Lung (tissue), 12 donors: Measurements from ENCODE around the gene NPPC. TPM values are rescaled to one million over a fixed set of nuclear protein-coding genes. Genes with fewer than 3 reads are reported as not detected.

Source experiments
- ATAC-seq: fragments of 200-7000 bp; cut with Tn5 transposase; one replicate; pipeline ENCODE4 v1.9.1; 2020; ENCODE audit warnings: moderate number of reproducible peaks; ENCODE audit not compliant: insufficient read depth, low FRiP score
- DNase-seq, 3 donors: peaks; one replicate each; pipeline ENCODE4 v3.0.0-alpha.2; 2013 to 2017
- H3K27ac ChIP-seq, 2 donors: one replicate each; pipeline ENCODE4 v1.5.1; 2013; ENCODE audit warnings: mild to moderate bottlenecking in 2 of 2, moderate library complexity in 2 of 2, control low read depth in 1 of 2, inconsistent platforms in 1 of 2, low read depth in 1 of 2, low read length in 1 of 2
- H3K27me3 ChIP-seq, 3 donors: one replicate each; pipeline ENCODE4 v1.5.1; 2013; ENCODE audit warnings: low read length in 2 of 3; ENCODE audit not compliant: control insufficient read depth in 3 of 3, insufficient read depth in 3 of 3
- H3K36me3 ChIP-seq, 4 donors: one replicate each; pipeline ENCODE4 v1.5.1; 2013; ENCODE audit warnings: low read length in 4 of 4, mild to moderate bottlenecking in 1 of 4, moderate library complexity in 1 of 4; ENCODE audit not compliant: control insufficient read depth in 4 of 4, insufficient read depth in 4 of 4
- H3K4me1 ChIP-seq, 5 donors: one replicate each; pipeline ENCODE4 v1.5.1; 2013; ENCODE audit warnings: low read length in 5 of 5, mild to moderate bottlenecking in 2 of 5, moderate library complexity in 1 of 5; ENCODE audit not compliant: control insufficient read depth in 5 of 5, insufficient read depth in 5 of 5
- H3K4me3 ChIP-seq: one replicate; pipeline ENCODE4 v1.5.1; 2013; ENCODE audit warnings: mild to moderate bottlenecking, control low read depth, moderate library complexity
- H3K9ac ChIP-seq, 2 donors: one replicate each; pipeline ENCODE4 v1.5.1; 2013; ENCODE audit warnings: low read length in 2 of 2, control low read depth in 1 of 2; ENCODE audit not compliant: insufficient read depth in 1 of 2
- H3K9me3 ChIP-seq, 4 donors: one replicate each; pipeline ENCODE4 v1.5.1; 2013; ENCODE audit warnings: low read length in 3 of 4, mild to moderate bottlenecking in 1 of 4, moderate library complexity in 1 of 4; ENCODE audit not compliant: control insufficient read depth in 4 of 4, insufficient read depth in 3 of 4
- CTCF ChIP-seq: IDR thresholded peaks from 2 replicates; pipeline ENCODE4 v1.5.1; 2012; ENCODE audit warnings: mild to moderate bottlenecking; ENCODE audit errors: control extremely low read depth, extremely low read depth
- WGBS, 2 donors: extraction: QIAGEN DNeasy Blood & Tissue Kit; methylation state at CpG; one replicate each; pipeline ENCODE4 v1.1.7; 2013; 5-methylcytosine and 5-hydroxymethylcytosine counted together
- polyA plus RNA-seq, 2 donors: library from polyadenylated mRNA; stranded (reverse); fragments of 200-250 nt; gene quantifications; one replicate each; pipeline ENCODE4 v1.2.1, GENCODE V29; 2013
- total RNA-seq, 2 donors: library from RNA; depleted of rRNA in 1 of 2; stranded (reverse); fragments of >200 nt in 1 of 2; gene quantifications; one replicate each; pipeline ENCODE4 v1.2.1, GENCODE V29; 2014 to 2021
- donor health status: control.
- donor health status: control.
- donor health status: Bipolar disorder and iron deficiency.
- donor health status: healthy.
- donor health status: DM: yes; HTN: yes; CAD: no.

NPPC gene
- total and polyA plus RNA-seq, 4 donors: 0.77 to 0.94 TPM; not detected in 2

- no peak overlapping the region for H3K27ac ChIP-seq
- ATAC-seq: peak; percentile 88
- DNase-seq: peak; percentile 82 to 88 (median 85)
- H3K27me3 ChIP-seq: peaks cover 26 to 64% (median 48%) of the 10 kb centered on the region in 3 donors
- no peaks in the 10 kb centered on the region for H3K9me3 ChIP-seq
- no peaks in the 10 kb centered on the region for H3K36me3 ChIP-seq
- WGBS, 2 donors: 1 to 2% methylated on average over 77 to 96 of the region's 96 CpGs
- H3K4me1 ChIP-seq: peaks cover 0 to 20% (median 2%) of the 10 kb centered on the region in 5 donors
- no peak overlapping the region for H3K4me3 ChIP-seq
- H3K9ac ChIP-seq: no peak overlapping the region
- peak; percentile 90 for TF ChIP-seq CTCF
Observed at GRCh38 chr2:231925303-231926179, 655 bp downstream of the NPPC start.

DNA sequence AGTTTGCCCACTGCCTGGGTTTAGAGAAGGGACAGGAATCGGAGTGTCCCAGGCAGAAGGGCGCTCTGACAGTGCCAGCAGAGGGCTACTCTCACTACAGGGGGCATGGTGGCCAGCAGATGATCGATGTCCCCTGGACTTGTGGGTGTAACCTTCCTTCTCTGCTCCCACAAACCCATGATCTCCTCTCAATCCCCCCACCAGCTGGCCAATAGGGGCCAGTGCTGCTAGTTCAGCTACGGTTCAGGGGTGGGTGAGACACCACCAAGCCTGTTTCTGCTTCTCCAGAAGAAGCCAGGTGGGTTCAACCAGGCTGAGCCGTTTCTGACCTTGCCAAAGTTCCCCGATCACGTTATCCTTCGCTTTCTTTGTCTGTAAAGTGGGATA, 1.3 kb downstream of the NPPC start:
- peaks cover 26 to 61% (median 48%) of the 10 kb centered on the region in 3 donors for H3K27me3 ChIP-seq
- peaks cover 0 to 14% (median 2%) of the 10 kb centered on the region in 5 donors for H3K4me1 ChIP-seq
- H3K9me3 ChIP-seq: no peaks in the 10 kb centered on the region
- DNase-seq (no peak), ATAC-seq (no peak)
- H3K9ac ChIP-seq: no peak overlapping the region
- H3K27ac ChIP-seq: no peak overlapping the region
- H3K4me3 ChIP-seq: no peak overlapping the region
- WGBS, 2 donors: 38 to 40% methylated on average over 8 of the region's 8 CpGs
- no peaks in the 10 kb centered on the region for H3K36me3 ChIP-seq
- TF ChIP-seq CTCF: no peak

DNA sequence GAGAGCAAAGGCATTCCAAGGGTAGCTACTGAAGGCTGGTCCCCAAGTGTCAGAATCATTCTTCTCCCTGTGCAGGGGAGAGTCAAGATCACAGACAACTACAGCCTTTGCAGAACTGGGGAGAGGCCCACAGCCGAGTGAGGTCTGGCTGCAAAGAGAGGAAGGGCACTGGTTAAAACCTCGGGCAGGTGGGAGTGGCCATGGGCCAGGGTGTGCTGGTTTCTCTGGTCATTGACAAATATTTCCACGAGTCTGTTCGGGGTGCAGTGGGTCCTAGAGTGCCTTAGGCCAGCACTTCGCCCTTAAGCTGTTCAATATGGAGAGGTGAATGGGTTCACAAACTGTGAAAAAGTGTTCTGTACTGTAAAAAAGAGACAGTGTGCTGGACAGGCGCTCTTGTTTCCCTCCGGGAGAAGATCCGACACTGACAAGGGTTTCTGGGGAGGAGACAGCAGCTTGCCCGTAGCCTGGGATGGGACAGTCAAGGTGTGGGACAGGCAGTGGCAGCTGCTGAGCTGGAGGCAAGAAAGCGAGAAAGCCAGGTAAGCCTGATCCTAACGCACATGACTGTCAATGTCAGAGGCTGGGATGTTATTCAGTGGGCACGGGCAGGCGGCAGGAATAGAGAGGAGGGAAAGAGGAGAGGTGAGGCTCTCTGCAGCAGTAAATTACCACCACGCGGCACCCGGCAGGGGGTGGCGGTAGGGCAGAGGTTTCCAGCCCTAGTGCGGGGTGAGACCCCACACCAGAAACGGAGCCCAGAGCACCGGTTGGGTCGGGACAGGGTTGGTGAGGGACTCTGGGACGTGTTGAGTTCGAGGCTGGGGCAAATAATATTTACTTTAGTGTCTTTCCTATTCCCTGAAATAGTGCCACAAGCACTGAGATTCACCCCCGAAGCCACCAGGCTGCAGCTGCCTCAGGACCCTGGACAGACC, 2.0 kb downstream of the NPPC start:
- Histone ChIP-seq H3K9ac (no peak overlapping the region), H3K36me3 (no peaks in the 10 kb centered on the region), H3K4me1 (peaks cover 0 to 12% (median 2%) of the 10 kb centered on the region in 5 donors), H3K27ac (no peak overlapping the region), H3K4me3 (no peak overlapping the region), H3K27me3 (peaks cover 26 to 54% (median 48%) of the 10 kb centered on the region in 3 donors), H3K9me3 (no peaks in the 10 kb centered on the region)
- 68 to 81% methylated on average over 24 of the region's 24 CpGs for WGBS, 2 donors
- DNase-seq: no peak
- no peak for ATAC-seq
- no peak for TF ChIP-seq CTCF
